ENCODE data around the gene ZNF385D. TPM values are rescaled to one million over a fixed set of nuclear protein-coding genes. Genes with fewer than 3 reads are reported as not detected.

Gene ZNF385D
- total RNA-seq, 1 donor from 2014 or later: under 0.01 TPM

- FAIRE-seq (no peak), DNase-seq (ENCODE audit: low read depth) (no peak)
- H3K4me3 ChIP-seq (ENCODE audit: low read depth, low read length): no peak overlapping the region
- no peak for TF ChIP-seq CTCF (IDR thresholded peaks at IDR 0.05; ENCODE audit: insufficient read depth, low read length, severe bottlenecking)
- H3K36me3 ChIP-seq (ENCODE audit: control insufficient read depth, insufficient read depth, low read length): no peaks in the 10 kb centered on the region
- no peaks in the 10 kb centered on the region for H3K27me3 ChIP-seq (ENCODE audit: control insufficient read depth, insufficient read depth, low read length)
These were observed 309.2 kb downstream of the ZNF385D start for GRCh38 chr3:21441821-21442220.

- no peaks in the 10 kb centered on the region for H3K36me3 ChIP-seq (ENCODE audit: control insufficient read depth, insufficient read depth, low read length)
- H3K4me3 ChIP-seq (ENCODE audit: low read depth, low read length): no peak overlapping the region
- DNase-seq (ENCODE audit: low read depth) (no peak), FAIRE-seq (no peak)
- TF ChIP-seq CTCF (IDR thresholded peaks at IDR 0.05; ENCODE audit: insufficient read depth, low read length, severe bottlenecking): no peak
- no peaks in the 10 kb centered on the region for H3K27me3 ChIP-seq (ENCODE audit: control insufficient read depth, insufficient read depth, low read length)
These were observed 314.2 kb downstream of the ZNF385D start for GRCh38 chr3:21436835-21437234.

GRCh38 chr3:21435871-21436270, 315.1 kb downstream of the ZNF385D start:
- no peak for FAIRE-seq

GRCh38 chr3:21434310-21434709, 316.7 kb downstream of the ZNF385D start:
- Histone ChIP-seq H3K27me3 (ENCODE audit: control insufficient read depth, insufficient read depth, low read length) (no peaks in the 10 kb centered on the region), H3K36me3 (ENCODE audit: control insufficient read depth, insufficient read depth, low read length) (no peaks in the 10 kb centered on the region), H3K4me3 (ENCODE audit: low read depth, low read length) (no peak overlapping the region)
- FAIRE-seq: no peak
- no peak for DNase-seq (ENCODE audit: low read depth)
- TF ChIP-seq CTCF (IDR thresholded peaks at IDR 0.05; ENCODE audit: insufficient read depth, low read length, severe bottlenecking): no peak

More at GRCh38 chr3:21435871-21436270, 315.1 kb downstream of the ZNF385D start:
- TF ChIP-seq CTCF (IDR thresholded peaks at IDR 0.05; ENCODE audit: insufficient read depth, low read length, severe bottlenecking): no peak
- Histone ChIP-seq H3K4me3 (ENCODE audit: low read depth, low read length) (no peak overlapping the region), H3K27me3 (ENCODE audit: control insufficient read depth, insufficient read depth, low read length) (no peaks in the 10 kb centered on the region), H3K36me3 (ENCODE audit: control insufficient read depth, insufficient read depth, low read length) (no peaks in the 10 kb centered on the region)
- peak; percentile 99 for DNase-seq (ENCODE audit: low read depth)

- TF ChIP-seq CTCF (IDR thresholded peaks at IDR 0.05; ENCODE audit: insufficient read depth, low read length, severe bottlenecking): no peak
- H3K36me3 ChIP-seq (ENCODE audit: control insufficient read depth, insufficient read depth, low read length): no peaks in the 10 kb centered on the region
- DNase-seq (ENCODE audit: low read depth) (no peak), FAIRE-seq (no peak)
- no peaks in the 10 kb centered on the region for H3K27me3 ChIP-seq (ENCODE audit: control insufficient read depth, insufficient read depth, low read length)
- no peak overlapping the region for H3K4me3 ChIP-seq (ENCODE audit: low read depth, low read length)
These were observed 317.3 kb downstream of the ZNF385D start for GRCh38 chr3:21433751-21434150.

GRCh38 chr3:21426920-21427319, 324.1 kb downstream of the ZNF385D start:
- Histone ChIP-seq H3K36me3 (ENCODE audit: control insufficient read depth, insufficient read depth, low read length) (no peaks in the 10 kb centered on the region), H3K27me3 (ENCODE audit: control insufficient read depth, insufficient read depth, low read length) (no peaks in the 10 kb centered on the region), H3K4me3 (ENCODE audit: low read depth, low read length) (no peak overlapping the region)
- FAIRE-seq (no peak), DNase-seq (ENCODE audit: low read depth) (no peak)
- TF ChIP-seq CTCF (IDR thresholded peaks at IDR 0.05; ENCODE audit: insufficient read depth, low read length, severe bottlenecking): no peak

All from bronchial epithelial cell (primary cell).